AG20443 (cell line): Measurements from ENCODE around the gene KIAA1614.
"Not testable (repeated sequence)": the region's sequence is repeated elsewhere in the genome, so short reads cannot be mapped to it uniquely, and the experiment has no call there.

ENCODE experiments used
- DNase-seq: peaks from one replicate; pipeline ENCODE4 v3.0.0; 2012; ENCODE audit warnings: low spot score, mixed read lengths

KIAA1614 gene

DNA sequence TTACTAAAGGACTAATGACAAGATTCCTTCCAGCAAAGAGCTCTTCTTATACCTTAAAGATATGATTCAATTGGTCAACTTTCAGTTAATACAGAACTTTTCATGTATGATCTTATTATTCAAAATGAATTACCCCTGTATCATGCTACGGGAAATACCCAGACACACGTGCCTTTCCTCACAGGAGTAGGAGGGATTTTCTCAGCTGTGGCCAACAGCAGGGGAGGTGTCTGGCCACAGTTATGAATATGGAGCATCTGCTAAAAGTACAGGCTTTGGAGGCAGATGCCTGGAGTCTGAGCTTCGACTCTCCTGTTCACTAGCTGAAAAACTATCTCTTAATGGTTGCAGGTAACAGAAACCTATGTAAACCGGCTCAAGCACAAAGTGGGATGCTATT, 53.6 kb downstream of the KIAA1614 start:
- DNase-seq = no peak

DNA sequence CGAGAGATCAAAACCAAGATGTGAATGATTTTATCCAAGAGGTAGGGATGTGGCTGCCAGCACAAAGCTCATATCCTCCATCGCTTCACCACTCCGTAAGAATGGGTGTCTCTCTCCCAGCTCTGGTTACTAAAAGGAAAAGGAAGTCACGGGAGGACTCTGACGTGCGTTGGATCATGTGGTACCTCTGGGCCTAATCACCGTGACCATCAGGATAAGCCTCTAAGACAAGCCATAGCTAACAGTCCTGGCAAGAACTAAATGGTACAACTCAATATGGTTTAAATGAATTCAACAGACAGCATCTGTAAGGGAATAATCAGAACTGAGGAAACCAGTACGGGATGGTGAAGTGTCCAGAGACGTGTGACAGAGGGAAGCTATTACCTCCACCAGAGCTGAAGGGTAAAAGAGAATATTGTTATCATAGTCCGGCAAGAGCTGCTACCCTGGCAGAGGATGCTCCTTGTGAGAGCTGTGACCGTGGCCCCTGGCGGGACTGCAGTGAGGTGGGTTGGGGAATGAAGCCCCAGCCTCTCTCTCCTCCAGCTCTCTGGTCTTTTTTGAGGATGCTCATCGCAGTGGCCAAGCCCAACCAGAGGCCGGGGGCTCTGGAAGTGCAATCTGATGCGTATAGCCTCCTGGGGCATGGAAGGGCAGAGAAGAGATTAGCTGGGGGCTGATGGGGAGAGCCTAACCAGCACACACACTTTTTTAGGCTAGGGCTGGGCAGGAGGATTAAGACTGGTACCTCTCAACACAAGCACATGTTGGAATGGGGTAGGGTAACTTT, 54.2 kb downstream of the KIAA1614 start:
- DNase-seq = no peak

DNA sequence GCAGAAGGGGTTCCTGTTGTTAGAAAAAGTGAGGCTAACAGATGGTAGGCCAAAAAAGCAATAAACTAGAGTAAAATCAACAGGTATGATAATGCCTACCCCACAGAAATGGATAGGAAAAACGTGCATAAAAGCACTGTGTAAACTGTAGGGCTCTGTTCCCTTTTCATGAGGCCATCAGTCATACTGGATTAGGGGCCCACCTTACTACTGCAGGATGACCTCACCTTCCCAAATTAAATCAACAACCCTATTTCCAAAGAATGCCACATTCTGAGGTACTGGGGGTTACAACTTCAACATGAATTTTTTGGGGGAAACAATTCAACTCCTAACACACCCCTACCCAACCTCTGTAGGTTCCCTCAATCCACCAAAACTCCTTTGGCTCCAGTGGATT, 54.9 kb downstream of the KIAA1614 start:
- DNase-seq = no peak

DNA sequence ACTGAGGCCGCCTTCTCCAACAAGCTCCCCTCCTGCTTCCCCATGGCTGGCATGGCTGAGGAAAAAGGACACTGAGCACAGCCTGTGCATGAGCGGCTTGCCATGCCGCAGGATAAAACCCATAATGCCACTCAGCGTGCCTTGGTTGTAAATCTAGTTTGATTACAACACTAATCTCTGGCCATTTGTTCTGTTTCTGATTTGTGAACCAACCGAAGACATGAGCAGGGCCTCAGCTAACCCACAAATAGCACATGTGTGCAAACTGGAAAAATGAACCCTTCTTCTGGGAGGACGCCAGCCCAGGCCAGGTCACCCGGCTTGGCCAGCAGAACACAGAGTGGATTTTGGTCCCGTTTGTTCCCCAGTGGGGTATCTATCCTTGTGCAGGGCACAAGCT, 56.1 kb downstream of the KIAA1614 start:
- not testable (repeated sequence) for DNase-seq

DNA sequence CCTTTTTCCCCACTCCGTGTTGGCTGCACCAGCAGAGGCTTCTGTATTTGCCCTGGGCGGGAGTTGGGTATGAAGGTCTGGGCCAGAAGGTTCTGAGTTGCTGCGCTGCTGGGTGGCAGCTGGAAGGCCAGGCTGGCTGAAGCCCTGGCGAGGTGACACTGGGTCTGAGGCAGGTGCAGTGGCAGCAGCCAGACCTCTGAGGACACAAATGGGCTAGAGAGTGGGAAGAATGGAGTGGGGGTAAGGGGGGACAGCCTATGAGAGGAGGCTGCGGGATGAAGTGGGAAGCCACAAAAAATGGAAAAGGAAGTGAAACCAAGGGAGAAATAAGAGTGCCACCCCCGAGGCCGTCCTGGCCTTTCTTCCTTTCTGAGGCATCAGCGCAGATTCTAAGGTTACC, 56.7 kb downstream of the KIAA1614 start:
- DNase-seq = no peak

DNA sequence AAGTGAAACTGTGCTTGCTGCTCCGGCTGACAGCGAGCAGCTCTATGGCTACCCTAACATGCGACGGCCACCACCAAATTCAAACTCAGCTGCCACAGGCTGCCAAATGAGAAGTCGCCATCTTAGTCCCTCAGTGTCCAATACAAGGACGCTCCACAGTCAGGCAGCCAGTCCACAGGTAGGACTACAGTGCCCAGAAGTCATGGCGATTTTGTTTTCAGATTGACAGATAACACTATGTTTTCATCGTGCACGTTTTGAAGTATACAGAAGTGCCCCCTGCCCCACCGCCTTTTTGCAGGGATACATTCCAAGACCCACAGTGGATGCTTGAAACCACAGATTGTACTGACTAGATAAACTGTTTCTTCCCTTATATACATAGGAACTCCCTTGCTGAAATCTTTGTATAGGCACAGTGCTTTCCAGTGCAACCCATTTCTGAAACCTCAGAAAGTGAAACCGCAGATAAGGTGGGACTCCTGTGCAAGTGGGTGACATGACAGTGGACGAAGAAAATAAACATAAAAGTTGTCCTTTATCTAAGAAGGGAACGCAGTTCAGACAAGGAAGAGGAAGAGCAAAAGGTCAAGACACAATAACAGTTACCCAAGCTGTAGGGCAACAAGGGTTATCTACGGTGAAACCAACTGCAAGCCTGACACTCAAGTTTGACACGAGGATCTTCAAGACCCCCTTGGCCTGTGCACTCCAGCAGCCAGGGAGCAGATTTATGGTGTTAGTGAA, 57.8 kb downstream of the KIAA1614 start:
- no peak for DNase-seq

DNA sequence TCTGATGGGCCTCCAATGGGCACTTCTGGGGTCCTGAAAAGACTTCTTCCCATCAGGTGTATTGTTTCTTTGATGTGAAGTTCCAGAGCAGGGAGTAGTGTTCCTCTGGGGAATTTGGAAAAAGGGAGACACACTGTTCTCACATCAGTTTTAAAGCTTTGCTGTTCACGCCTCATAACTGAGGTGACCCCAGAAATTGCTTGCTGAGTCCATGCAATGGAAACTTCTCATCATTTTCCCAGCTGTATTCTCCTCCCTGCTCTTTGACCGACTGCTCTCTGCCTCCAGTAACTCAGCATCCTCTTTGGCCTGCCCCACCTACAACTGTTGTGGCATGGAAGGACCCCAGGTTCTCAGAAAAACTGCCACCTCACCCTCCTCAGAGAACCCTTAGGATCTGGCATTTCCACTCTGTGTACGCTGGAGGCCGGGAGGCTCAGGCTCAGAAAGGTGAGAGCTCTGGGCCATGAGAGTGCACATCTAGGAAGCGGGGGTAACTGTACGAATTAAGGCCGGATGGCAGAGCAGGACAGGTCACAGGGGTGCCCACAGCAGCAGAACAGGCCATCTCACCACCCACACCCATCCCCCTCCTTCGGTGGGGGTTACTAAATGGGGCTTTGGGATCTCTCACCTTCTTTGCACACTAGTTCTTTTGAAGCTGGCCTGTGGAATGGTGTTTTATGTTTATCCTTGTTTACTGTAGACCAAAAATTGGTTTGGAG, 58.7 kb downstream of the KIAA1614 start:
- DNase-seq = no peak

- DNase-seq = no peak
Observed at GRCh38 chr1:180973369-180973768, 60.7 kb downstream of the KIAA1614 start.

GRCh38 chr1:180974236-180974635, 61.5 kb downstream of the KIAA1614 start:
- DNase-seq = no peak

DNA sequence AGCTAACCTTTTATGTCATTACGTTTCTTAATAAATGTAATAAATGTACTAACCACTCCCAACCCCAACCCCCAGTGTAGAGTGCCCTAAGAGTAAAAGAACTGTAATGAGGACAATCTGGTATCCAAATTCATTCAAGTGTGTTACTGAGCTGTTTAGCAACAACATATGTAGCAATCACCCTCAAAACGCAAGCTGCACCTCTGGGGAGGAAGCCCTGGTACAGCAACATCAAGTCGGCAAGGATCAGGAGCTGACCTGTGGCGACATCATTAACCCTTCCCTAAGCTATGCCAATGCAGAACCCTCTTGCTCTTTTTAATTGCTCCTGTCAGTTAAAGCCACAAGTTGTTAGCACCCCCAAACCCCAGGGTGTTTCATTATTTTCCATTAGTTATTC, 62.9 kb downstream of the KIAA1614 start:
- no peak for DNase-seq

DNA sequence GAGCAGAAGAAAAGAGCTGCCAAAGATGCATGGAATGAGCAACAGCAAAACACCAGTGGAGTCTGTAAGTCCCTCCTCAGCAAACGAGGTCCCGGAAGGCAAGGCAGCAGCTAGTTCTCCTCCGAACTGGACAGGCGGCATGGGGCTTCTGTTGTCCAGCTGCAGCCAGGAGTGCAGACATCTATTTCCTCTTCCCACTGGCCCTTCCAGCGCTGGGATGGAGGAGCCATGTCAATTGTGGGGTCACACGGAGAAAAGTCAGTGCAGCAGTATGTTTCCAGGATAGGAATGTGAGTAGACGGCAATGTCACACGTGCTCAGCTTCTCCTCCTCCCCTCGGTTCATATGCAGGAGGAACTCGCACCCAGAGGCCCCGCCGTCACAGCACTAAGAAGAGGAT, 63.5 kb downstream of the KIAA1614 start:
- DNase-seq = no peak

DNA sequence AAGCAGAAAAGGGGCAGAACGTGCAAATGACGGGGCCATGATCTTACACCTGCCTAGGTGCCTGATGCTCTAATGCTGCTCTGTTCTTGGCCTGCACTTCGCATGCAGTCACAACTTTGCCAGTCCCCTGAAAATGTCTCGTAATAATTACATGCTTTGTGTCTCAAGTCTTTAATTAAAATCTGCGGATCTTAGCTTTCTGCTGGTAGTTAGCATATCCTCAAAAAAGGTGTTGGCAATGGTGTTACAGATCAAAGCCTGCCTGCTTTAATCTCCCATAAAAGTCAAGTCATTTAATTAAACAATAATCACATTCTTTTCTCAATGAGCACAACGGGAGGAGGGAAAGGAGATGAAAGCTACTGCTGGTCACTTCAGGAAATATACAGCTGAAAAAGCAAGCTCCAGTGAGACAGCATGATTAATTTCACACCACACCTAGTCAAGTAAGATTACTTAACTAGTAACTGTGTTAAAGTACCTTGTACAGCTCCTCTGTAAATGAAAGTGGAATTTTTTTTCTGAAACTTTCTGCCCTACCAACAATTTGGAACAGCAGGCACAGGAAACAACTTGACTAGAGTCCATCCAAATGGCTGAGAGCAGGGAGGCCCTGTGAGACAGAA, 64.1 kb downstream of the KIAA1614 start:
- no peak for DNase-seq

DNA sequence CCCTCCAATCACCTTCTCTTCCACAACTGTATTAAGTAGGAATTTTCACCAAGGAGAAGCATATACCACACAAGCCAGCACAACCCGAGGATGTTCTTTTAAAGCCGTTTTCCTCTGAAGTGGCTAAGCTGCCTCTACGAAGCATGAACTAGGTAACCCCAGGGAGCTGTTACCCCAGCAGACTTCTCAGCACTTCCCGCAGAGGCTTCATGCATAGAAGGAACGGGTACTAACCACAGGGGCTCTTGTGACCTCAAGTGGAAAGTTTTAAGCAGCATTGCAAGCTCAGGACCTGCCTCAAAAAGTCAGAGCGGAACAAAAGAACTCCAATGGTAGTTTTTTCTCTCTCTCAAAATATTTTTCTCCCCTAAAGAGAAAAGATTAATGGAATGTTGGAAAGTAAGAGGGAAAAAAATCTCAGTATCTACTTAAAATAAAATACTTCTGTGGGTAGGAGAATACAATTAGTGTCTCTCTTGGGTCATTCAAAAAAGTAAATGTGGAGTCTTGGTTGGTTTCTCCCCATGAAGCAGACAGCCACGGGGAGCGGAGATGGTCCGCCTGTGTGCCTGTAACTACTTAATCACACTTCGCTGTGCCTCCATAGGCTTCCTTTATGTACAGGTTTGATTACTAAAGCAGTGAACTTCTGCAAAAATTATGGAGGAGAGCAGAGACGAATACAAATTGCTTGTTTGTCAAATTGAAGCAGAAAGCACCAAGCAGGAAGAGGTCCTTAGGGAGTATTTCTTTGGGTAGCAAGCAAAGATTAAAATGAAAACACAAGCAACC, 69.1 kb downstream of the KIAA1614 start:
- no peak for DNase-seq

DNA sequence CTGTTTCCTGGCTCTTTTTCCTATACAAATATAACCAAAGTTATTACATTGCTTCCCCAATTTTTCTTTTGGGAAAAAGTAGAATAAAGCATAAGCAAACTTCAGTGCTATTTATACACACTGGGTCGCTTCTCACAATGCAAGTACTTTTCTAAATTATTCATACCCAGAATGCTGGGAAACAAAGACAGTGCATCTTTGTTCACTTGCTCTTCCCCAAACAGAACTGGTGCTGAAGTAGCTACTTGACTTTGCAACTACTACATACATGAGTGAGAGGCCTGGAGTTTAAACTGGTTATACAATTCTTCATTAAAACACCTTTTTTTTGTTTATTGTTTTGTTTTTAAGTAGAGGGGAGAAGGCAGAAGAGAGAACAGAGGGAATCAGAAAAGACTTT, 69.7 kb downstream of the KIAA1614 start:
- DNase-seq = no peak

GRCh38 chr1:180988253-180988752, 75.6 kb downstream of the KIAA1614 start:
- DNase-seq = no peak

GRCh38 chr1:180994262-180994661, 81.6 kb downstream of the KIAA1614 start:
- DNase-seq = no peak

DNA sequence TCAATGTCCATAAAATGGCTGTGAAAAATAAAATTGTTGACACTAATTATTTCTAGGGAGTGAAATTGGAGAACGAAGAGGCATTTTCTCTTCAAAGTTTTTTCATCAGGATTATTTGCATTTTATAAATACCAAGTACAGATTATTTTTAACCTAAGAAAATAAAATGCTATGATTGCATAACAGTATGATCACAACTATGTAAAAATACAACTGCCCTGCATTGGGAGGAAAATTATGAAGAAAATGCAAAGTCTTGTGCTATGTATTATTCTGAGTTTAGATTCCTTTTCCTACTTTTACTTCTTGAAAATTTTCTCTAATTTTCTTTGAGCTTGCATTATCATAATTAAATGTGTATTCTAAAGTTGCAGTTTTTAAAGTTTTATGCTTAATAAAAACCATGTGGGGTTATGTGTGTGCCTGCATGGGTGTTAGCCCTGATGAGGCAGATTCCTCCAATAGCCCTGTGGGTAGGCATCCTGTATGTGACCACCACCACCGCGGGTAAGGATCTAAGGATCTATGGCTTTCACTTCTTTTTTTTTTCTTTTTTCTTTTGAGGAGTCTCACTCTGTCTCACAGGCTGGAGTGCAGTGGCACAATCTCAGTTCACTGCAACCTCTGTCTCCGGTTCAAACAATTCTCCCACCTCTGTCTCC, 85.3 kb downstream of the KIAA1614 start:
- DNase-seq = no peak
